ENCODE data around the gene DLG2.
"Not testable (repeated sequence)": the region's sequence is repeated elsewhere in the genome, so short reads cannot be mapped to it uniquely, and the experiment has no call there.

The DLG2 gene

DNA sequence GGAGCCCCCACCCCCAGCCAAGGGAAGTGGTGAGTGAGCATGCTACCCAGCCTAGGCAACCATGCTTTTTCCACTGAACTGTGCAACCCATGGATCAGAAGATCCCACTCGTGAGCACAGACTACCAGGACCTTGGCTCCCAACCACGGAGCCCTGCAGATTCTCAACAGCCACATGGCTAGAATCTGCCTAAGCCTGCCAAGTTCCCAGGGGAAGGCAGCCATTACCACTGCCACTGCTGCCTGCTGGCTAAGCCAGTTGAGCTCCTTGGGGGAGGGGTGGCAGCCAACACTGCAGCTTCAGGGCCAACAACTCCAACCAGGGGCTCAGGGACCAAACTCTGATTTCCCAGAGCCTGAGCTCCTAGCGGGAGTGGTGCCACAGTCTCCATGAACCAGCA is 195.8 kb downstream of the DLG2 start:
- DNase-seq = no peak

- no peak for DNase-seq
These were observed 203.3 kb downstream of the DLG2 start for GRCh38 chr11:85423794-85424193.

GRCh38 chr11:85423316-85423715 is 203.8 kb downstream of the DLG2 start:
- no peak for DNase-seq

GRCh38 chr11:85414175-85414574 is 213.0 kb downstream of the DLG2 start:
- no peak for DNase-seq

- no peak for DNase-seq
These were observed 219.5 kb downstream of the DLG2 start for GRCh38 chr11:85407648-85408047.

GRCh38 chr11:85406841-85407240 is 220.3 kb downstream of the DLG2 start:
- DNase-seq = no peak

DNA sequence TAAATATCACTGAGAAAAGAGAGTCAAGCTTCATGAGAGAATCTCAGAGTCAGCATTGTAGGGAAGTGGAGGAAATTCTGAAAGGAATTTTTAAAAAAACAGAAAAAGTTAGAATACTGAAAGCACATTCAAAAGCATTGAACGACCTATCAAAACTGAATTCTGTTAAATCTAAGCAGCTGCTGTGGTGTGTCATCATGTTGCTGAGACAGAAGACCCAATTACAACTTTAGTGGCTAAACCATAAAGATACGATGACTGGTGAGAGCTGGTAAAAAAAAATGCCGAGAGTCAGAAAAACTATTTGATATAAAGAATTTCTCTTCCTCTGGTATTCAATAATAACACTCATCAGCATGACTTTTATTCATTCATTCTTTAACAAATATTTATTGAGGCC is 220.8 kb downstream of the DLG2 start:
- no peak for DNase-seq

GRCh38 chr11:85395515-85396055 is 231.6 kb downstream of the DLG2 start:
- not testable (repeated sequence) for DNase-seq

DNA sequence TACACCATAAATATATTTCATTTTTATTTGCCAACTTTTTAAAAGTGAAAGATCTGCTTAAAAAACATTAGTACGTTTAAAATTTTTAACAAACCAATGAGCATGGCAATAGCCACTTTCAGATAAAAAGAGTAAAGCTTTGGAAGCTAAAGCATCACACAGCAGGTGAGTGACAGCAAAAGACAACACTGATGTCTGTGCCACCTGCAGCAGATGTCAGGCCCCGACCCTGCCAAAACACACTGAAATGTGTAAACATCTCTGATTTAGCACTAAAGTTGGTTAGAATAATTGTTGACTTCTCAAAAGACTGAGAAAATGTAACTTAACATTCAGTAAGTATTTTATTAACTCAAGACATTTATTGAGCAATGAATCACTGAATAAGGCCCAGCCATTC is 232.9 kb downstream of the DLG2 start:
- no peak for DNase-seq

DNA sequence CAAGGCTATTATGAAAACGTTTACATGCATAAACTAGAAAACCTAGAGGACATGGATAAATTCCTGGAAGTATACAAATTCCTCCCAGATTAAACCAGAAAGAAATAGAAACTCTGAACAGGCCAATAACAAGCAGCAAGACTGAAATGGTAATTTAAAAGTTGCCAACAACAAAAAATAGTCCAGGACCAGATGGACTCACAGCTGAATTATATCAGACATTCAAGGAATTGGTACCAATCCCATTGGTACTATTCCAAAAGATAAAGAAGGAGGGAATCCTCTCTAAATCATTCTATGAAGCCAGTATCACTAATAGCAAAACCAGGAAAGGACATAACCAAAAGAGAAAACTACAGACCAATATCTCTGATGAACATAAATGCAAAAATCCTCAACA is 236.0 kb downstream of the DLG2 start:
- no peak for DNase-seq

GRCh38 chr11:85385547-85385946 is 241.6 kb downstream of the DLG2 start:
- DNase-seq = no peak

- DNase-seq = no peak
These were observed 242.0 kb downstream of the DLG2 start for GRCh38 chr11:85385111-85385510.

DNA sequence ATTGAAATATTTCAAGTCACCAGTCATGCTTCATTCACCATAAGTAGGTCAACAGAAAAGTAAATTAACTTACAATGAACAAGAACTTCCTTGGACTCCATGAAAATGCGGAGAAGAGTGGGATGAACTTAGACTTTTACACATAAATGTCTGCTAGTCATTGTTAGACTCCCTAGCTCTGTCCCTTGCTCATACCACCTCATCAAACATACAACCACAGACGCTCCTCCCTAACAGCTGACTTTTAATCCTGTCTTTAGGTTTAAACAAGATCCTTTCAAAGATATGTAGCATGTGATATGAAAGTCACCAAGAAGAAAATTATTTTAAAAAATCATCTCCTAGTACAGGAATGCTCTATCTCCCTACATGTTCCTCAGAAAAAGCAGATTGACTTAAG is 248.1 kb downstream of the DLG2 start:
- DNase-seq = no peak

DNA sequence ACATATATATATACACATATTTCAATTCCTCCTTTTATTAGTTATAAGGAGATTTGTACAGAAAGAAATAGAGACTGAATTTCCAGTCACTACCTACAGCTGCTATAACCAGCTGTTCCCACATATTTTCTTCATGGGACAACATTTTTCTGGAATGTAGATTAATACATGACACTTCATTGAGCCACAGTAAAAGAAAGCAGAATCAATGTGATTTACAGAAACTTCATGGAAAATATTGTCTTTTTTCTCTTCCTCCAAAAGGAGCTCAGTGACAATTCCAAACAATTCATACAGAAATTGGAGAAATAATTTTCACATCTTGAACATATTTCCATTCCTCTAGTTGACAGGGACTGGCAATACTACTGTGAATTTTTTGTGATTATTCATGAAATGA is 249.2 kb downstream of the DLG2 start:
- no peak for DNase-seq

DNA sequence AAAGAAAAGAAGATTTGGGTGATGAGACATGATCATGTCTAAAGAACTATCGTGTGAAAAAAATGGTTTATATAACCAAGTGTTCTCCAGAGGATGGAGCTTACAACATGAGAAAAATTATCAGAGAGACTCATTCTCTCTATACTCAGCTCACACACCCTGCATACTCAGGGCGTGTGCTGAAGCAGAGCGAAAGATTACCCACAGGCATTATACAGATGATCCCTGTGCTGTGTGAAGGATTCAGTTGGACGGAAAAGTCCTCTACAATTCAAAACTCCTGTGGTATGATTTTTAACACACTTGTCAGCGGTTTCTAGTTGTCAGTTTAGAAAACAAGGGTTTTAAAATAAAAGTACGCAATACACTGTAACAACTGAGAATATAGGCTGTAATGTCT is 267.3 kb downstream of the DLG2 start:
- DNase-seq = no peak

DNA sequence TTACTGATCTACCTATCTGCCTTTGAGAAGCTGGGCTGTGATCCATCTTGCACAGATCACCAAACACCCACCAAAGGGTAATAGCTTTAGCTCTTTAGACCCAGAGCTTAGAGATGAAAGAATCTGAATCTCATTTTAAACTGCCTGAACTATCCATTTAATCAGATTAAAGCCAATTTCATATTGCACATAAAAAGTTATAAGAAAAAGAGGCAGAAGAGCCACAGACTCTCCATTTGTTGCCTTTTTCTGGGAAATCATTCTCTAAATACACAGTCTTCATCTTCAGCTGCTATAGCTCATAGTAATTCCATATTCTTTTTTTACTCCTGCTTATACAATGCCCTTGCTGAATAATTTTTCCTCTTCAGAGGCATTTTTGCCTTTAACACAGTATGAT is 271.2 kb downstream of the DLG2 start:
- no peak for DNase-seq

DNA sequence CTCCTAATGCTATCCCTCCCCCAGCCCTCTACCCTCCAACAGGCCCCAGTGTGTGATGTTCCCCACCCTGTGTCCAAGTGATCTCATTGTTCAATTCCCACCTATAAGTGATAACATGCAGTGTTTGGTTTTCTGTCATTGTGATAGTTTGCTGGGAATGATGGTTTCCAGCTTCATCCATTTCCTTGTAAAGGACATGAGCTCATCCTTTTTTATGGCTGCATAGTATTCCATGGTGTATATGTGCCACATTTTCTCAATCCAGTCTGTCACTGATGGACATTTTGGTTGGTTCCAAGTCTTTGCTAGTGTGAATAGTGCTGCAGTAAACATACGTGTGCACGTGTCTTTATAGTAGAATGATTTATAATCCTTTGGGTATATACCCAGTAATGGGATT is 277.6 kb downstream of the DLG2 start:
- DNase-seq = not testable (repeated sequence)

DNA sequence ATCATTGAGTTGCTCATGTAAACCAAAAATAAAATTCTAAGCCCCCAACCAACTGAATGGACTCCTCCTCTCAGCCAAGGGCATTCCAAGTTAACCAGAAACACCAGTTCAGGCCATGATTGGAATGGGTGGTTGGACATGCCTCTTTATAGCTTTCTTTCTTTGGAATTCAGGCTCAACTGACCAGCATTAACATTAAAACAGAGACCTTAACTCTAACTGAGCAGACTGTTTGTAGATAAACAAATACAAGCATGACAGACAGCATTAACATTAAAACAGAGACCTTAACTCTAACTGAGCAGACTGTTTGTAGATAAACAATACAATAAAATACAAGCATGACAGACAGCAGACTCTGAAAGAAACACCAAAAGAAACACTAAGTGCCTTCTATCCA is 278.2 kb downstream of the DLG2 start:
- DNase-seq = no peak

DNA sequence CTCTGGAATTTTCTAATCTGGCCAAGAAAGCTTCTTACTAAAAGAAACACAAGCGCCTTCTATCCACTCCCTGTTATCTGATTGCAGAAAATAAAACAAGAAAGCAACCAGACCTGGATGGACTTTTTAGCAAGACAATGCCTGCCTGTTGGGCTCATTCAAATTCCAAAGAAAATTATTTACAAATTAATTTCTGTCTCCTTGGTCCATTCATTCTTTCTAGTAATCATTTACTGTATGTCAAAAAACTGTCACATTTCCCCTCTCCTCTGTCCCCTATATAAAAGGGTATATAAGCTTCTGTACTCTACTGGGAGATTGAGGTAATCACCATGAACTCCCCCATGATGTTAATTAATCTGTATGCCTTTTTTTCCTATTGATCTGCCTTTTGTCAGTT is 279.9 kb downstream of the DLG2 start:
- no peak for DNase-seq

GRCh38 chr11:85346484-85346883 is 280.7 kb downstream of the DLG2 start:
- DNase-seq = no peak

GRCh38 chr11:85340846-85341245 is 286.3 kb downstream of the DLG2 start:
- DNase-seq = not testable (repeated sequence)

DNA sequence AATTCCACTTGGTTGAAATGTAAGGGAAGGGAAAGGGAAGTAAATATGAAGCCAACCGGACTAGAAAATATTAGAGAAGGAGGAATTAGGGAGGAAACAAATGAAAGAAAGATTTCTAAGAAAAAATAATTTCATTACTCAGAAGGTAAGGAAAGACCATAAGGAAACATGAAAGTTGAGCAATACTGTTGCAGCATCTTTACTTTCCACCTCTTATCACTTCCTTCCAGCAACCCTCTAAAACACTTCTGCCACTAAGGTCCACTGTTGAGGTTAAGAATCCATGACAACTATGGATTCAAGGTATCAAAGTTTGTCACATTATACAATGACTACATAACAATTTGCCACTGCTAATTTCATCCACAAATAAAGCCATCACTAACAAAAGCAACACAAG is 308.6 kb downstream of the DLG2 start:
- DNase-seq = no peak

GRCh38 chr11:85316967-85317366 is 310.2 kb downstream of the DLG2 start:
- no peak for DNase-seq

DNA sequence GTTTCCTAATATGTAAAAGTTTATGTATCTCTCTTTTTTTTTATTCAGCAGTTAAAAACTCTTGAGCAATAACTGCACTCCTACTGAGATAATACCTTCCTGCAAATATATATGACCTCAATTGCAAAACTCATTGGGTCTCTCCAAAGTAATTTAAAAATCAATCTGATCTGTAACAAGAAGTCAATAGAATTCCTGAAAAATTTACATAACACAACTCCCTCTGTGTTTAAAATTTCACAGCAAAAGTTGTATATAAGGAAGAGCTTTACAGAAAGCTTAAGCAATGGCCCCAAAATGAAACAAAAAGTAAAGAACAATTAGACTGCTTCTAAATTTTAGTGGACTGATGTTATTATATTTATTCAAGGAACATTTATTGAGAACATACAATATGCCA is 313.4 kb downstream of the DLG2 start:
- DNase-seq = no peak

GRCh38 chr11:85310479-85310878 is 316.7 kb downstream of the DLG2 start:
- no peak for DNase-seq

DNA sequence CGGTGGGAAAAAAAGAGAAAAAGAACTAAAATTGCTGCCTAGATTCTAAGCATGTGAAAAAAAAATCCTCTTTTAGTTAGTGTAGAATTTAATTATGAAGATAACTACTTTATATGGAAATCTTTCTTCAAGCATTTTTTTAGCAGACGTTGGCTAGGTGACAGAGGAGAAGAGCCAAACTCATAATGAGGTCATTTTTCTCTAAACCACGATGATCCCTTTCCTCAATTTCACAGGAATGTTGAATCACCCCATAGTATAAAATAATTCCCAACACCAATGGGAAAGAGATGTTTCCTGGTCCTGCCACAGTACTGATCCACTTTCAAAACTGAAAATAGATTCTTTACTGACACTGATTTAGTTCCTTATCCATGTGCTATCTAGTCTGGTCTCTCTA is 319.8 kb downstream of the DLG2 start:
- DNase-seq = no peak

All from stimulated activated CD4-positive, alpha-beta T cell treated with anti-CD3 and anti-CD28 coated beads, Interleukin-4, amount 100 ng/mL, for 1 hour (primary cell).